Endothelial cell (in vitro differentiated cells): ENCODE measurements around the gene CYTH1. TPM values are rescaled to one million over a fixed set of nuclear protein-coding genes. Genes with fewer than 3 reads are reported as not detected.

Source experiments
- DNase-seq: peaks from one replicate; pipeline ENCODE4 v3.0.0; 2021; ENCODE audit warnings: low spot score
- H3K27ac Mint-ChIP-seq: one replicate; pipeline ENCODE4 v1.8.0; 2021; ENCODE audit warnings: mixed read lengths, inconsistent platforms; ENCODE audit not compliant: unreplicated experiment
- H3K27me3 Mint-ChIP-seq: one replicate; pipeline ENCODE4 v1.8.0; 2021; ENCODE audit warnings: mild to moderate bottlenecking, moderate library complexity, mixed read lengths, inconsistent platforms; ENCODE audit not compliant: unreplicated experiment
- H3K36me3 Mint-ChIP-seq: one replicate; pipeline ENCODE4 v1.8.0; 2021; ENCODE audit warnings: mild to moderate bottlenecking, low read depth, mixed read lengths, inconsistent platforms; ENCODE audit not compliant: unreplicated experiment
- H3K4me1 Mint-ChIP-seq: one replicate; pipeline ENCODE4 v1.8.0; 2021; ENCODE audit warnings: mild to moderate bottlenecking, mixed read lengths, inconsistent platforms; ENCODE audit not compliant: unreplicated experiment
- H3K4me3 Mint-ChIP-seq: one replicate; pipeline ENCODE4 v1.8.0; 2021; ENCODE audit warnings: mild to moderate bottlenecking, mixed read lengths, inconsistent platforms; ENCODE audit not compliant: unreplicated experiment
- H3K9me3 Mint-ChIP-seq: one replicate; pipeline ENCODE4 v1.8.0; 2021; ENCODE audit warnings: mixed read lengths, inconsistent platforms; ENCODE audit not compliant: unreplicated experiment
- total RNA-seq: library from RNA; stranded (reverse); fragmentation: NEBNext Ultra II Directional; extraction: Animal tissue kit (Norgen Biotek cat#: 25700); gene quantifications from one replicate; pipeline ENCODE4 v1.2.1, GENCODE V29; 2021; ENCODE audit not compliant: unreplicated experiment
- TF ChIP-seq, protein P1 (sequence below): fragments of 200-600 bp; sonication (generic); IDR thresholded peaks from one replicate; pipeline ENCODE4 v1.5.0; 2021; ENCODE audit warnings: antibody characterized with exemption; ENCODE audit not compliant: unreplicated experiment

Gene CYTH1
- total RNA-seq, 1 donor from 2014 or later, result 73.3 TPM

DNA sequence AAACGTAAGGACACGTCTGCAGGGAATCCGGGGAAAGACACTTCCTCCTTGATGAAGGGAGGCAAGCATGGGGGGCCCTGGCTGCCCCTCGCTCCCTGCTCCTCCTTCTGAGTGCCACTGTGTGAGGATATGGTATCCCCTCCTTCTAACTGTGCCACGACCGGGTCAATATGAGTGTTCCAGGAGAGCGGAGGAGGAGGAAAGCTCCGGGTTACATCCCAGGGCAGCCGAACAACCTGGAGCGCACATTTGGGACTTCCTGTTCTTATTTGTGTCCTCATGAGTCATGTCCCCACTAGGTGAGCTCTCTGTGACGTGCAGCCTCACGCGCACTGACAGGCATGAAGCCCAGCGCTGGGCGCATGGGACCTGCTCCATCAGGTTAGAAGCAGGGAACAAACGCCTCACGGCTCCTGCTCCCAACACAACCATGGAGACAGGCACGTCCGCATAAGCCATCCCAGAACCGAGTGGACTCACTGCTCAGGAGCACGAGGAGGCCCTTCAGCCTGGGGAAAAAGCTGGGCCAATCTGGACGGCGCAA lies 112.0 kb downstream of the CYTH1 start:
- peaks cover 52% of the 10 kb centered on the region for H3K4me1 Mint-ChIP-seq
- no peaks in the 10 kb centered on the region for H3K9me3 Mint-ChIP-seq
- H3K4me3 Mint-ChIP-seq, result no peak overlapping the region
- TF ChIP-seq, protein P1, sequence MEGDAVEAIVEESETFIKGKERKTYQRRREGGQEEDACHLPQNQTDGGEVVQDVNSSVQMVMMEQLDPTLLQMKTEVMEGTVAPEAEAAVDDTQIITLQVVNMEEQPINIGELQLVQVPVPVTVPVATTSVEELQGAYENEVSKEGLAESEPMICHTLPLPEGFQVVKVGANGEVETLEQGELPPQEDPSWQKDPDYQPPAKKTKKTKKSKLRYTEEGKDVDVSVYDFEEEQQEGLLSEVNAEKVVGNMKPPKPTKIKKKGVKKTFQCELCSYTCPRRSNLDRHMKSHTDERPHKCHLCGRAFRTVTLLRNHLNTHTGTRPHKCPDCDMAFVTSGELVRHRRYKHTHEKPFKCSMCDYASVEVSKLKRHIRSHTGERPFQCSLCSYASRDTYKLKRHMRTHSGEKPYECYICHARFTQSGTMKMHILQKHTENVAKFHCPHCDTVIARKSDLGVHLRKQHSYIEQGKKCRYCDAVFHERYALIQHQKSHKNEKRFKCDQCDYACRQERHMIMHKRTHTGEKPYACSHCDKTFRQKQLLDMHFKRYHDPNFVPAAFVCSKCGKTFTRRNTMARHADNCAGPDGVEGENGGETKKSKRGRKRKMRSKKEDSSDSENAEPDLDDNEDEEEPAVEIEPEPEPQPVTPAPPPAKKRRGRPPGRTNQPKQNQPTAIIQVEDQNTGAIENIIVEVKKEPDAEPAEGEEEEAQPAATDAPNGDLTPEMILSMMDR, result no peak
- peaks cover 21% of the 10 kb centered on the region for H3K36me3 Mint-ChIP-seq
- DNase-seq, result no peak
- H3K27ac Mint-ChIP-seq, result no peak overlapping the region
- peaks cover 28% of the 10 kb centered on the region for H3K27me3 Mint-ChIP-seq

DNA sequence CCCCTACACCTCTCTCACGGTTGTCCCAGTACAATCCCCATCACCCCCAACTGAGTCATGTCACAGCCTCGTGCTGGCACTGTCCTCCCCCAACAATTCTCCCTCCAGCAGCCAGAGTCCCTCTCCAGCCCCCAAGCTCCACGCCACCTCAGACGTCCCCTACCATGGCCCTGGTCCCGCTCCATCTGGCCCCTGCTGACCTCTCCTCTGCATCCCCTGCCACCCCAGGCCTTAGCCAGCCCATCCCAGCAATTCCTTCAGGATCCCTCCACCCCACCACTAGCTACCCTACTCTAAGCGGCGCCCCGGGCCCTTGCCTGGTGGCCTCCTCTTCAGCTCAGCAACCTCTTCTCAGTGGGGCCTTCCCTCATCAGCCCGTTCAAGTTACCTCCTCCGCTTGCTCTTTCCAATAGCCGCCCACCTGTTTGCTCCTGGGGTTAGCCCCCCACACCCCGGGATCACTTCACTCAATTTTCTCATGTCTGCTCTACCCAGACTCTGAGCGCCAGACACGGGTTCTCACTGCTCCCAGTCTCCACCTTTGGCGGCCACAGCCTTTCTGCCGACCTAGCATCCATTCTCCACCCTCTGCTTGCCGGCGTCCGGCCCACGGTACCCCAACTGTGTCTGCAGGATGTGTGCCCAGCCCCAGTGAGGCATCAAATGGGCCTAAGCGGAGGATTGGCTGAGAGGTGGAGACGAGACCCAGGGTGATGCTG lies 112.7 kb downstream of the CYTH1 start:
- no peak overlapping the region for H3K27ac Mint-ChIP-seq
- H3K4me3 Mint-ChIP-seq, result no peak overlapping the region
- no peaks in the 10 kb centered on the region for H3K9me3 Mint-ChIP-seq
- no peak for DNase-seq
- TF ChIP-seq, protein P1, result no peak
- peaks cover 21% of the 10 kb centered on the region for H3K36me3 Mint-ChIP-seq
- H3K4me1 Mint-ChIP-seq, result peaks cover 58% of the 10 kb centered on the region
- H3K27me3 Mint-ChIP-seq, result peaks cover 28% of the 10 kb centered on the region

DNA sequence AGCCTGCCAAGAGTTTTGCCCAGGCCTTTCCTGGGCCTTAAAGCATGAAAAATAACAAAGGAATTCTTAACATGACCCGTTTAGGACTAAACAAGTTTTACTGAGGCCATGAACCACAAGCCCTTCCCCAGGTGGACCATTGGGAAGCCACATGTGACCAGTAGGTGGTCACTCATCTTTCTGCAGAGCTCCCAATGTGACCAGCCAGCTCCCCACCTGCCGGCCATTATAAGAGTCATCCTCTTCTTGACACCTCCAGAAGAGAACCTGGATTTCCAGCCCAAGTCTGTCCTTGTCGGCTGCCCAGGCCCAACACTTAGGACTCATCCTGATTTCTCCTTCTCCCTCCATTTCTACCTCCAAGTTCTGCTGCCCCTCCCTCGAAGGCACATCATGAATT lies 113.2 kb downstream of the CYTH1 start:
- TF ChIP-seq, protein P1, result no peak
- peaks cover 28% of the 10 kb centered on the region for H3K27me3 Mint-ChIP-seq
- no peak overlapping the region for H3K4me3 Mint-ChIP-seq
- H3K4me1 Mint-ChIP-seq, result peaks cover 58% of the 10 kb centered on the region
- H3K36me3 Mint-ChIP-seq, result peaks cover 20% of the 10 kb centered on the region
- H3K9me3 Mint-ChIP-seq, result no peaks in the 10 kb centered on the region
- no peak for DNase-seq
- no peak overlapping the region for H3K27ac Mint-ChIP-seq

DNA sequence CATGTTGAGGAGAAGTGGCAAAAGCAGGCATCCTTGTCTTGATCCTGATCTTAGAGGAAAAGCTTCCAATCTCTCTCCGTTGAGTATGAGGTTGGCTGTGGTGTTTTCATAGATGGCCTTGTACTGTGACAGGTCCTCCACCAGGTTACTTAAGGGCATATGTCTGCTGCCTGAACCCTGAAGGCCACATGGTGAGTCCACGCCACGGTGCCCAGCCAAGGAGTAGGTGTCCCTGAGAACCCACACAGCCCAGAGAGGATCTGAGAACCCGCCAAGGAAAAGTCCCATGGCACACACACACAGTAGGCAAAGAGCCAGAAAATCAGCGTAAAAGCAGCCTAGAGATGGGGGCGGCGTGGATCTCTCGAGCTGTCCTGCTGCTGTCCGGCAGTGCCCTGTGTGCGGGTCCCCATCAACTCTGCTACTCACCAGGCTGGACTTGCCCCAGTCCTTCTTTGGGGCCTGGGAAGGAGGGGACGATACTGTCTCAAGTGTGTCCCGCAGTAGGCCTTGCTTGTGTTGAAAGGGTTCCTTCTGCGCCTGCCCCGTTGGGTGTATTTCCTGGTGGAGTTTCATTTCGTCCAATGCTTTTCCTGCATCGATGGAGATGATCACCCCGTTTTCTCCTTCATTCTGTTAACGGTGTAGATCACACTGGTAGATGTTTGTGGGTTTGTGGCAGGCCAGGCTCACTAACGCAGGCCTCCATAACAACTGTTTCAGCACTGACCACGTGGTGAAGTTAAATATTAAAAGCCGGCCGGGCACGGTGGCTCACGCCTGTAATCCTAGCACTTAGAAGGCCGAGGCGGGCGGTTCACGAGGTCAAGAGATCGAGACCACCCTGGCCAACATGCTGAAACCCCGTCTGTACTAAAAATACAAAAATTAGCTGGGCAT lies 114.1 kb downstream of the CYTH1 start:
- peaks cover 28% of the 10 kb centered on the region for H3K27me3 Mint-ChIP-seq
- no peaks in the 10 kb centered on the region for H3K9me3 Mint-ChIP-seq
- peak overlapping the region; percentile 38 for H3K4me3 Mint-ChIP-seq
- no peak for DNase-seq
- H3K36me3 Mint-ChIP-seq, result peaks cover 12% of the 10 kb centered on the region
- H3K4me1 Mint-ChIP-seq, result peaks cover 62% of the 10 kb centered on the region
- TF ChIP-seq, protein P1, result no peak
- H3K27ac Mint-ChIP-seq, result peak overlapping the region; percentile 70
